ENCODE data around the gene WWTR1.

WWTR1 gene

GRCh38 chr3:149600634-149601033, 57.2 kb downstream of the WWTR1 start:
- Histone ChIP-seq H3K4me3 (ENCODE audit: low read depth in 1 of 5, low read length in 5 of 5) (no peak overlapping the region), H3K27ac (ENCODE audit: low read depth, low read length) (no peak overlapping the region), H3K9me3 (ENCODE audit: control insufficient read depth in 5 of 5, low read length in 5 of 5) (no peaks in the 10 kb centered on the region), H3K9ac (ENCODE audit: low read length in 5 of 5) (no peak overlapping the region), H3K27me3 (ENCODE audit: control insufficient read depth in 5 of 5, insufficient read depth in 4 of 5, low read length in 5 of 5) (no peaks in the 10 kb centered on the region), H3K4me1 (ENCODE audit: control insufficient read depth in 5 of 5, insufficient read depth in 5 of 5, low read length in 5 of 5) (peaks cover 0 to 18% (median 9%) of the 10 kb centered on the region in 5 donors), H3K36me3 (ENCODE audit: control insufficient read depth in 5 of 5, insufficient read depth in 5 of 5, low read length in 5 of 5) (peaks cover 0 to 3% (median 0%) of the 10 kb centered on the region in 5 donors)

- Histone ChIP-seq H3K27me3 (ENCODE audit: control insufficient read depth in 5 of 5, insufficient read depth in 4 of 5, low read length in 5 of 5) (no peaks in the 10 kb centered on the region), H3K4me1 (ENCODE audit: control insufficient read depth in 5 of 5, insufficient read depth in 5 of 5, low read length in 5 of 5) (peaks cover 0 to 11% (median 9%) of the 10 kb centered on the region in 5 donors), H3K9ac (ENCODE audit: low read length in 5 of 5) (no peak overlapping the region), H3K36me3 (ENCODE audit: control insufficient read depth in 5 of 5, insufficient read depth in 5 of 5, low read length in 5 of 5) (no peaks in the 10 kb centered on the region), H3K9me3 (ENCODE audit: control insufficient read depth in 5 of 5, low read length in 5 of 5) (no peaks in the 10 kb centered on the region), H3K4me3 (ENCODE audit: low read depth in 1 of 5, low read length in 5 of 5) (no peak overlapping the region), H3K27ac (ENCODE audit: low read depth, low read length) (no peak overlapping the region)
These were observed 58.6 kb downstream of the WWTR1 start for GRCh38 chr3:149599236-149599635.

- Histone ChIP-seq H3K27me3 (ENCODE audit: control insufficient read depth in 5 of 5, insufficient read depth in 4 of 5, low read length in 5 of 5) (no peaks in the 10 kb centered on the region), H3K9ac (ENCODE audit: low read length in 5 of 5) (peak overlapping the region in 1 of 5 donors; percentile 17), H3K4me3 (ENCODE audit: low read depth in 1 of 5, low read length in 5 of 5) (no peak overlapping the region), H3K36me3 (ENCODE audit: control insufficient read depth in 5 of 5, insufficient read depth in 5 of 5, low read length in 5 of 5) (no peaks in the 10 kb centered on the region), H3K27ac (ENCODE audit: low read depth, low read length) (peak overlapping the region; percentile 9), H3K4me1 (ENCODE audit: control insufficient read depth in 5 of 5, insufficient read depth in 5 of 5, low read length in 5 of 5) (peaks cover 0 to 18% (median 9%) of the 10 kb centered on the region in 5 donors), H3K9me3 (ENCODE audit: control insufficient read depth in 5 of 5, low read length in 5 of 5) (no peaks in the 10 kb centered on the region)
These were observed 61.6 kb downstream of the WWTR1 start for GRCh38 chr3:149596134-149596770.

- Histone ChIP-seq H3K9ac (ENCODE audit: low read length in 5 of 5) (no peak overlapping the region), H3K9me3 (ENCODE audit: control insufficient read depth in 5 of 5, low read length in 5 of 5) (no peaks in the 10 kb centered on the region), H3K27me3 (ENCODE audit: control insufficient read depth in 5 of 5, insufficient read depth in 4 of 5, low read length in 5 of 5) (no peaks in the 10 kb centered on the region), H3K4me1 (ENCODE audit: control insufficient read depth in 5 of 5, insufficient read depth in 5 of 5, low read length in 5 of 5) (peaks cover 0 to 20% (median 12%) of the 10 kb centered on the region in 5 donors), H3K27ac (ENCODE audit: low read depth, low read length) (no peak overlapping the region), H3K4me3 (ENCODE audit: low read depth in 1 of 5, low read length in 5 of 5) (no peak overlapping the region), H3K36me3 (ENCODE audit: control insufficient read depth in 5 of 5, insufficient read depth in 5 of 5, low read length in 5 of 5) (no peaks in the 10 kb centered on the region)
These were observed 64.2 kb downstream of the WWTR1 start for GRCh38 chr3:149593418-149594160.

GRCh38 chr3:149592758-149593240, 65.0 kb downstream of the WWTR1 start:
- peaks cover 0 to 28% (median 12%) of the 10 kb centered on the region in 5 donors for H3K4me1 ChIP-seq (ENCODE audit: control insufficient read depth in 5 of 5, insufficient read depth in 5 of 5, low read length in 5 of 5)
- peak overlapping the region in 1 of 5 donors; percentile 22 for H3K4me3 ChIP-seq (ENCODE audit: low read depth in 1 of 5, low read length in 5 of 5)
- H3K9ac ChIP-seq (ENCODE audit: low read length in 5 of 5) = no peak overlapping the region
- H3K27ac ChIP-seq (ENCODE audit: low read depth, low read length) = no peak overlapping the region
- H3K9me3 ChIP-seq (ENCODE audit: control insufficient read depth in 5 of 5, low read length in 5 of 5) = no peaks in the 10 kb centered on the region
- no peaks in the 10 kb centered on the region for H3K27me3 ChIP-seq (ENCODE audit: control insufficient read depth in 5 of 5, insufficient read depth in 4 of 5, low read length in 5 of 5)
- H3K36me3 ChIP-seq (ENCODE audit: control insufficient read depth in 5 of 5, insufficient read depth in 5 of 5, low read length in 5 of 5) = no peaks in the 10 kb centered on the region

GRCh38 chr3:149590691-149591441, 67.0 kb downstream of the WWTR1 start:
- H3K27ac ChIP-seq (ENCODE audit: low read depth, low read length) = no peak overlapping the region
- H3K9ac ChIP-seq (ENCODE audit: low read length in 5 of 5) = no peak overlapping the region
- no peaks in the 10 kb centered on the region for H3K27me3 ChIP-seq (ENCODE audit: control insufficient read depth in 5 of 5, insufficient read depth in 4 of 5, low read length in 5 of 5)
- H3K36me3 ChIP-seq (ENCODE audit: control insufficient read depth in 5 of 5, insufficient read depth in 5 of 5, low read length in 5 of 5) = no peaks in the 10 kb centered on the region
- no peak overlapping the region for H3K4me3 ChIP-seq (ENCODE audit: low read depth in 1 of 5, low read length in 5 of 5)
- H3K4me1 ChIP-seq (ENCODE audit: control insufficient read depth in 5 of 5, insufficient read depth in 5 of 5, low read length in 5 of 5) = peaks cover 0 to 33% (median 5%) of the 10 kb centered on the region in 5 donors
- H3K9me3 ChIP-seq (ENCODE audit: control insufficient read depth in 5 of 5, low read length in 5 of 5) = no peaks in the 10 kb centered on the region

GRCh38 chr3:149589332-149589731, 68.5 kb downstream of the WWTR1 start:
- Histone ChIP-seq H3K4me1 (ENCODE audit: control insufficient read depth in 5 of 5, insufficient read depth in 5 of 5, low read length in 5 of 5) (peaks cover 0 to 37% (median 4%) of the 10 kb centered on the region in 5 donors), H3K4me3 (ENCODE audit: low read depth in 1 of 5, low read length in 5 of 5) (no peak overlapping the region), H3K9me3 (ENCODE audit: control insufficient read depth in 5 of 5, low read length in 5 of 5) (no peaks in the 10 kb centered on the region), H3K27me3 (ENCODE audit: control insufficient read depth in 5 of 5, insufficient read depth in 4 of 5, low read length in 5 of 5) (no peaks in the 10 kb centered on the region), H3K36me3 (ENCODE audit: control insufficient read depth in 5 of 5, insufficient read depth in 5 of 5, low read length in 5 of 5) (no peaks in the 10 kb centered on the region), H3K27ac (ENCODE audit: low read depth, low read length) (no peak overlapping the region), H3K9ac (ENCODE audit: low read length in 5 of 5) (no peak overlapping the region)

- Histone ChIP-seq H3K9ac (ENCODE audit: low read length in 5 of 5) (no peak overlapping the region), H3K9me3 (ENCODE audit: control insufficient read depth in 5 of 5, low read length in 5 of 5) (no peaks in the 10 kb centered on the region), H3K27ac (ENCODE audit: low read depth, low read length) (no peak overlapping the region), H3K4me1 (ENCODE audit: control insufficient read depth in 5 of 5, insufficient read depth in 5 of 5, low read length in 5 of 5) (peaks cover 0 to 41% (median 9%) of the 10 kb centered on the region in 5 donors), H3K36me3 (ENCODE audit: control insufficient read depth in 5 of 5, insufficient read depth in 5 of 5, low read length in 5 of 5) (no peaks in the 10 kb centered on the region), H3K27me3 (ENCODE audit: control insufficient read depth in 5 of 5, insufficient read depth in 4 of 5, low read length in 5 of 5) (no peaks in the 10 kb centered on the region), H3K4me3 (ENCODE audit: low read depth in 1 of 5, low read length in 5 of 5) (no peak overlapping the region)
These were observed 68.9 kb downstream of the WWTR1 start for GRCh38 chr3:149588909-149589308.

GRCh38 chr3:149587383-149587782, 70.4 kb downstream of the WWTR1 start:
- Histone ChIP-seq H3K4me3 (ENCODE audit: low read depth in 1 of 5, low read length in 5 of 5) (no peak overlapping the region), H3K9me3 (ENCODE audit: control insufficient read depth in 5 of 5, low read length in 5 of 5) (no peaks in the 10 kb centered on the region), H3K9ac (ENCODE audit: low read length in 5 of 5) (no peak overlapping the region), H3K4me1 (ENCODE audit: control insufficient read depth in 5 of 5, insufficient read depth in 5 of 5, low read length in 5 of 5) (peaks cover 0 to 47% (median 12%) of the 10 kb centered on the region in 5 donors), H3K27me3 (ENCODE audit: control insufficient read depth in 5 of 5, insufficient read depth in 4 of 5, low read length in 5 of 5) (no peaks in the 10 kb centered on the region), H3K36me3 (ENCODE audit: control insufficient read depth in 5 of 5, insufficient read depth in 5 of 5, low read length in 5 of 5) (no peaks in the 10 kb centered on the region), H3K27ac (ENCODE audit: low read depth, low read length) (no peak overlapping the region)

- Histone ChIP-seq H3K9me3 (ENCODE audit: control insufficient read depth in 5 of 5, low read length in 5 of 5) (no peaks in the 10 kb centered on the region), H3K4me1 (ENCODE audit: control insufficient read depth in 5 of 5, insufficient read depth in 5 of 5, low read length in 5 of 5) (peaks cover under 1 to 48% (median 13%) of the 10 kb centered on the region in 5 donors), H3K4me3 (ENCODE audit: low read depth in 1 of 5, low read length in 5 of 5) (no peak overlapping the region), H3K27ac (ENCODE audit: low read depth, low read length) (no peak overlapping the region), H3K27me3 (ENCODE audit: control insufficient read depth in 5 of 5, insufficient read depth in 4 of 5, low read length in 5 of 5) (no peaks in the 10 kb centered on the region), H3K36me3 (ENCODE audit: control insufficient read depth in 5 of 5, insufficient read depth in 5 of 5, low read length in 5 of 5) (no peaks in the 10 kb centered on the region), H3K9ac (ENCODE audit: low read length in 5 of 5) (no peak overlapping the region)
These were observed 71.0 kb downstream of the WWTR1 start for GRCh38 chr3:149586871-149587270.

All from subcutaneous abdominal adipose tissue (tissue), 5 donors.